Chondrocyte (in vitro differentiated cells): Measurements from ENCODE around the gene MICAL3. TPM values are rescaled to one million over a fixed set of nuclear protein-coding genes. Genes with fewer than 3 reads are reported as not detected.

ENCODE experiments used
- DNase-seq: peaks from one replicate; pipeline ENCODE4 v3.0.0; 2021; ENCODE audit warnings: mixed read lengths, low spot score
- H3K27ac Mint-ChIP-seq: one replicate; pipeline ENCODE4 v1.8.0; 2021; ENCODE audit warnings: mild to moderate bottlenecking, moderate library complexity, mixed read lengths; ENCODE audit not compliant: unreplicated experiment
- H3K27me3 Mint-ChIP-seq: 2 replicates; pipeline ENCODE4 v1.8.0; 2021; ENCODE audit warnings: low read depth, mixed read lengths
- H3K36me3 Mint-ChIP-seq: 2 replicates; pipeline ENCODE4 v1.8.0; 2021; ENCODE audit warnings: low read depth, mixed read lengths
- H3K4me1 Mint-ChIP-seq: 2 replicates; pipeline ENCODE4 v1.8.0; 2021; ENCODE audit warnings: low read depth, mild to moderate bottlenecking, mixed read lengths
- H3K4me3 Mint-ChIP-seq: one replicate; pipeline ENCODE4 v1.8.0; 2021; ENCODE audit warnings: mild to moderate bottlenecking, moderate library complexity, mixed read lengths; ENCODE audit not compliant: unreplicated experiment
- H3K9me3 Mint-ChIP-seq: 2 replicates; pipeline ENCODE4 v1.8.0; 2021; ENCODE audit warnings: low read depth, mixed read lengths
- total RNA-seq: library from RNA; stranded (reverse); gene quantifications from 3 replicates; pipeline ENCODE4 v1.2.1, GENCODE V29; 2021
- TF ChIP-seq, protein P1 (sequence below): fragments of 200-600 bp; sonication (generic); IDR thresholded peaks from 2 replicates; pipeline ENCODE4 v1.5.0; 2021; ENCODE audit warnings: antibody characterized with exemption, mild to moderate bottlenecking, moderate library complexity

MICAL3 gene
- total RNA-seq, 1 donor from 2014 or later, result 68.2 TPM

DNA sequence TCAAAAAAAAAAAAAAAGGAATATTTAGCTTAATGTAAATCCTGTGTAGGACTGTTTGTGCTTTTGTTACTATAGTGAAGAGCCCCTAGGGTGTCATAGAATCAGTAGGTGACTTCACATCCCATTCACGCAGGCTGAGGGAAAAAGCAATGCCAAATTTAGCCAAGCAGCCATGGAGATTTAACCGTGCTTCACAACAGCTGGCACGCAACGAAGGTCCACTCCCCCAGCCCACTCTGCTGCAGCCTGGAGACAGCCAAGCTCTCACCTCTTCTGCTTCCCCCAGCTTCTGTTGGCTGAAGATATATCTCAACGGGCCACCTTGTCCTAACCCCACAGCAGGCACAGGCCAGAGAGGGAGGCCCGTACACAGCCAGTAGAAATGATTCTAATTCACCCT is 171.3 kb downstream of the MICAL3 start:
- Mint-ChIP-seq H3K27ac (no peak overlapping the region), H3K36me3 (peaks cover 15% of the 10 kb centered on the region), H3K4me1 (no peaks in the 10 kb centered on the region), H3K27me3 (no peaks in the 10 kb centered on the region), H3K4me3 (no peak overlapping the region), H3K9me3 (no peaks in the 10 kb centered on the region)
- TF ChIP-seq, protein P1, sequence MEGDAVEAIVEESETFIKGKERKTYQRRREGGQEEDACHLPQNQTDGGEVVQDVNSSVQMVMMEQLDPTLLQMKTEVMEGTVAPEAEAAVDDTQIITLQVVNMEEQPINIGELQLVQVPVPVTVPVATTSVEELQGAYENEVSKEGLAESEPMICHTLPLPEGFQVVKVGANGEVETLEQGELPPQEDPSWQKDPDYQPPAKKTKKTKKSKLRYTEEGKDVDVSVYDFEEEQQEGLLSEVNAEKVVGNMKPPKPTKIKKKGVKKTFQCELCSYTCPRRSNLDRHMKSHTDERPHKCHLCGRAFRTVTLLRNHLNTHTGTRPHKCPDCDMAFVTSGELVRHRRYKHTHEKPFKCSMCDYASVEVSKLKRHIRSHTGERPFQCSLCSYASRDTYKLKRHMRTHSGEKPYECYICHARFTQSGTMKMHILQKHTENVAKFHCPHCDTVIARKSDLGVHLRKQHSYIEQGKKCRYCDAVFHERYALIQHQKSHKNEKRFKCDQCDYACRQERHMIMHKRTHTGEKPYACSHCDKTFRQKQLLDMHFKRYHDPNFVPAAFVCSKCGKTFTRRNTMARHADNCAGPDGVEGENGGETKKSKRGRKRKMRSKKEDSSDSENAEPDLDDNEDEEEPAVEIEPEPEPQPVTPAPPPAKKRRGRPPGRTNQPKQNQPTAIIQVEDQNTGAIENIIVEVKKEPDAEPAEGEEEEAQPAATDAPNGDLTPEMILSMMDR, result no peak
- no peak for DNase-seq

DNA sequence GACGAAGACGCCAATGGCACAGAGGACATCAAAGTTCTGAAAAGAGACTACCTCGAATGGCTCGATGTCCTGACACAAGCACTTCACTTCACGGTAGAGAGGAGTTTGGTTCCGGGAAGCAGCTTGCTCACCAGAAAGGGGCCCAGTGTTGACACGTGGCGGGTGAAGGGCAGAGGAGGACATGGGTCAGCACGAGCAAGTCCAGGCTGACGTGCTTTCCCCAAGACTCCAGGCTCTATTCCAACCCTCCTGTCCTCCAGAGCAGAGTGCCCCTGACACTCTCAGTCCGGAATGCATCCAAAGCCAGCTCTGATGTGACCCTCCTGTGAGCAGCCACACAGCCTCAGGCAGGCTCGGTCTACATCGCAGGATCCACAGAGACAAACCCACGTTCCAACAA is 172.6 kb downstream of the MICAL3 start:
- H3K27me3 Mint-ChIP-seq, result no peaks in the 10 kb centered on the region
- no peak overlapping the region for H3K4me3 Mint-ChIP-seq
- TF ChIP-seq, protein P1, result no peak
- H3K4me1 Mint-ChIP-seq, result no peaks in the 10 kb centered on the region
- no peak overlapping the region for H3K27ac Mint-ChIP-seq
- no peak for DNase-seq
- H3K9me3 Mint-ChIP-seq, result no peaks in the 10 kb centered on the region
- peaks cover 17% of the 10 kb centered on the region for H3K36me3 Mint-ChIP-seq

DNA sequence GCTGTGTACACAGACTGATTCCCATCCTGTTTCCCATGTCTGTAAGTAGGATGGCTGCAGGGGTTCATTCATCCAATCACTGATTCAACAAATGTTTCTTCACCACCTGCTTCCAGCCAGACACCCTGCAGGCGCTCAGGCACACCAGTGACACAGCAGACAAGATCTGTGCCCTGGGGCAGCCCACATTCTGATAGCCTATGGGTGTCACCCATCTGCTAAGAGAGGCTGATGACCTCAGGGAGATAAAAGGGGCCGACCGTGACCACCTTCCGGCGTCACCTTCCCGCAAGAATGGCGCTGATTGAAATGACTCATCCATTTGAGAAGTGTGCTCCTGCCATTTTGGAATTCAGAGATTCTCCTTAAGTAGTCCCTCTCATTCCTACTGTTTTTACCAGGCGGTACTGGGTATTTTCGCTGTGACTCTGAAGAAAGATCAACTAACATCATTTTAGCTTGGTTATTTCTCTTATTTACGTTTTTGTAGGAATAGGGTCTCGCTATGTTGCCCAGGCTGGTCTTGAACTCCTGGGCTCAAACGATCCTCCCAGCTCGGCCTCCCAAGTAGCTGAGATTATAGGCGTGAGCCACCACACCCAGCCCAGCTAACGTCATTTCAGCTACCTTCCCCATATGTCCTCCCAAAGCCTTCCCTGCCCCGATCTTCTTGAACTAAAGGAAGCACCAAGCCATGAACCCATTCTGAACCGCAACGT is 176.8 kb downstream of the MICAL3 start:
- Mint-ChIP-seq H3K36me3 (peaks cover 14% of the 10 kb centered on the region), H3K4me1 (no peaks in the 10 kb centered on the region)

DNA sequence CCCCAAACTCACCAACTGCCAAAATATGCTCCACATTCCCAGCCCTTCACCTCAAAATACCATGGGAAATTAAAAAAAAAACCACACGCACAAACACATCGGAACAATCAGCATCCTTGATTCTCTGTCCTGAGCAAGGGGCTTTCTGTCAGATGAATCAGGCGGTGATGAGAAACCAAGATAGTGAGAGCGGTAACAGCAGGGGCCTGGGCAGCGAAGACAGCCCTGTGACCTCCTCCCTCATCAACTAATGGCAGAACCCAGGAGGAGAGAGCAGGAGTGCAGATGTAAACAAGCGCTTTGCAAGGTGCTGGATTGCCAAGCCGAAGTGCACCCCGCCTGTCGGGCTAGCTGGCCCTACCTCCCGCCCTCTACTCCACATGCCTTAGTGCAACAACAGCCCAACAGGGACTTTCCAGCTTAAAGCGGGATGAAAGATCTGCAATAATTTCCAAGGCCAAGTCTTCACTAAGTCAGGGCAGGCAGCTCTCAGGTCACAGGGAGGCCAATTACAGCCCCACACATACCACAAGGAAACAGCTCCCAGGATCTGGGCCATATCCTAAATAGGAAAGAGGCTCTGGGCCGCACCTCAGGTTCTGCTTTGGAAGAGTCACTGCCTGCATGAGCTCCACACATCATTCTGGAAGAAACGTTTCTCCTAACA is 177.9 kb downstream of the MICAL3 start:
- no peak for DNase-seq
- Mint-ChIP-seq H3K27me3 (no peaks in the 10 kb centered on the region), H3K4me3 (no peak overlapping the region), H3K27ac (no peak overlapping the region), H3K36me3 (peaks cover 12% of the 10 kb centered on the region), H3K9me3 (no peaks in the 10 kb centered on the region), H3K4me1 (no peaks in the 10 kb centered on the region)
- TF ChIP-seq, protein P1, result no peak

More for the DNA sequence above, 176.8 kb downstream of the MICAL3 start:
- Mint-ChIP-seq H3K4me3 (no peak overlapping the region), H3K27ac (no peak overlapping the region), H3K9me3 (no peaks in the 10 kb centered on the region), H3K27me3 (no peaks in the 10 kb centered on the region)
- DNase-seq, result no peak
- TF ChIP-seq, protein P1, result no peak

- peaks cover 15% of the 10 kb centered on the region for H3K36me3 Mint-ChIP-seq
- no peak overlapping the region for H3K27ac Mint-ChIP-seq
- H3K9me3 Mint-ChIP-seq, result no peaks in the 10 kb centered on the region
- no peak for DNase-seq
- H3K4me1 Mint-ChIP-seq, result no peaks in the 10 kb centered on the region
- H3K27me3 Mint-ChIP-seq, result no peaks in the 10 kb centered on the region
- no peak overlapping the region for H3K4me3 Mint-ChIP-seq
- TF ChIP-seq, protein P1, result no peak
Observed at GRCh38 chr22:17845790-17846189, 178.6 kb downstream of the MICAL3 start.
